GM21723 (cell line): ENCODE data around the gene DVL2.

Experiments
- ATAC-seq: cut with Tn5 transposase; IDR thresholded peaks from one replicate; pipeline ENCODE4 v1.9.1; 2021; ENCODE audit warnings: mild to moderate bottlenecking, moderate library complexity; ENCODE audit not compliant: unreplicated experiment

Gene DVL2

GRCh38 chr17:7234083-7234951 lies at the start of gene DVL2:
Gene DVL2 (minus strand): TSS chr17:7234517. CDS start chr17:7234262, 255 bp downstream.
- peak; percentile 45 for ATAC-seq

GRCh38 chr17:7283471-7284216 lies 49.3 kb upstream of the DVL2 start:
- ATAC-seq = no peak

- no peak for ATAC-seq
Observed at GRCh38 chr17:7282752-7283321, 48.5 kb upstream of the DVL2 start.

GRCh38 chr17:7281953-7282751 lies 47.8 kb upstream of the DVL2 start:
- ATAC-seq = no peak

GRCh38 chr17:7281074-7281952 lies 47.0 kb upstream of the DVL2 start, which contains the start of gene SLC2A4:
Gene SLC2A4 (plus strand): TSS chr17:7281718. CDS start chr17:7281935, 217 bp downstream.
- ATAC-seq = peak; percentile 63

- peak; percentile 57 for ATAC-seq
Observed at GRCh38 chr17:7280519-7281073, 46.3 kb upstream of the DVL2 start.

GRCh38 chr17:7279448-7279847 lies 45.1 kb upstream of the DVL2 start:
- no peak for ATAC-seq

GRCh38 chr17:7266784-7267183 lies 32.5 kb upstream of the DVL2 start:
- ATAC-seq = no peak

- no peak for ATAC-seq
Observed at GRCh38 chr17:7263801-7264078, 29.4 kb upstream of the DVL2 start.

GRCh38 chr17:7262935-7263800 lies 28.9 kb upstream of the DVL2 start:
- no peak for ATAC-seq

GRCh38 chr17:7262192-7262934 lies 28.0 kb upstream of the DVL2 start, which contains the start of gene CLDN7:
Gene CLDN7 (minus strand): TSS chr17:7262478. CDS start chr17:7262043, 435 bp downstream.
- no peak for ATAC-seq

- ATAC-seq = no peak
Observed at GRCh38 chr17:7261379-7262191, 27.3 kb upstream of the DVL2 start.

GRCh38 chr17:7260651-7261378 lies 26.5 kb upstream of the DVL2 start:
- ATAC-seq = no peak

- no peak for ATAC-seq
Observed at GRCh38 chr17:7260151-7260550, 25.8 kb upstream of the DVL2 start.

GRCh38 chr17:7259555-7259889 lies 25.2 kb upstream of the DVL2 start:
- ATAC-seq = no peak

- no peak for ATAC-seq
Observed at GRCh38 chr17:7258731-7259554, 24.6 kb upstream of the DVL2 start.
